SK-N-SH (cell line): ENCODE measurements around the gene CAPZA2. TPM values are rescaled to one million over a fixed set of nuclear protein-coding genes. Genes with fewer than 3 reads are reported as not detected.
A peak's percentile ranks its signal among the peaks of the same experiment; 100 is the strongest.

Source experiments
- CTCF ChIA-PET: fragments of 300-600, 350-600 bp; formaldehyde crosslinking; extraction: SDS; loops from one replicate; lab custom pipeline; 2021; lab: Yijun Ruan, JAX
- POLR2A ChIA-PET: fragments of 350-600 bp; sonication (Branson Sonifier 250); formaldehyde crosslinking; extraction: SDS; loops from one replicate; lab custom pipeline; 2020; ENCODE audit warnings: antibody characterized with exemption, inconsistent platforms; lab: Yijun Ruan, JAX
- DNase-seq: peaks from one replicate; pipeline ENCODE4 v3.0.0; 2012
- H2AFZ ChIP-seq: fragments of 200-600 bp; sonication (generic); 2 replicates; pipeline ENCODE4 v1.8.1; 2016; ENCODE audit warnings: antibody characterized with exemption, mild to moderate bottlenecking, low read depth
- H3F3A ChIP-seq: fragments of 200-600 bp; sonication (generic); replicated peaks from 2 replicates; pipeline ENCODE3; 2016; ENCODE audit warnings: antibody characterized with exemption, mild to moderate bottlenecking; ENCODE audit not compliant: insufficient read depth
- H3K27ac ChIP-seq, 2 experiments: fragments of 200-500 bp in 1 of 2; fragments of 200-600 bp in 1 of 2; sonication (Bioruptor generic) in 1 of 2; sonication (generic), shearing (Covaris generic) in 1 of 2; 2 replicates each; pipeline versions ENCODE4 v1.5.1 to v1.6.1; 2014 to 2016; ENCODE audit warnings: low read depth in 2 of 2, inconsistent platforms in 1 of 2, low read length in 1 of 2, mild to moderate bottlenecking in 1 of 2, mixed read lengths in 1 of 2
- H3K27me3 ChIP-seq: fragments of 200-600 bp; sonication (generic), shearing (Covaris generic); 2 replicates; pipeline ENCODE4 v1.6.1; 2016; ENCODE audit warnings: mixed run types; ENCODE audit not compliant: insufficient read depth
- H3K36me3 ChIP-seq, 2 experiments: fragments of 200-500 bp in 1 of 2; fragments of 200-600 bp in 1 of 2; sonication (Bioruptor generic) in 1 of 2; sonication (generic) in 1 of 2; replicated peaks in 1 of 2; 2 replicates each; pipeline versions ENCODE3 to v1.5.1; 2014 to 2016; ENCODE audit warnings: low read length in 1 of 2, mild to moderate bottlenecking in 1 of 2; ENCODE audit not compliant: insufficient read depth in 2 of 2, control insufficient read depth in 1 of 2
- H3K4me1 ChIP-seq, 2 experiments: fragments of 200-500 bp in 1 of 2; fragments of 200-600 bp in 1 of 2; sonication (Bioruptor generic) in 1 of 2; sonication (generic), shearing (Covaris generic) in 1 of 2; 2 replicates each; pipeline versions ENCODE4 v1.5.1 to v1.6.1; 2014 to 2016; ENCODE audit warnings: low read depth in 1 of 2, low read length in 1 of 2, mixed run types in 1 of 2; ENCODE audit not compliant: insufficient read depth in 2 of 2, control insufficient read depth in 1 of 2
- H3K4me2 ChIP-seq: fragments of 200-600 bp; sonication (generic), shearing (Covaris generic); 2 replicates; pipeline ENCODE4 v1.6.1; 2017; ENCODE audit warnings: mixed run types
- H3K4me3 ChIP-seq, 2 experiments: fragments of 200-500 bp in 1 of 2; fragments of 200-600 bp in 1 of 2; sonication (Bioruptor generic) in 1 of 2; sonication (generic), shearing (Covaris generic) in 1 of 2; 2 replicates each; pipeline versions ENCODE4 v1.5.1 to v1.8.1; 2014 to 2016; ENCODE audit warnings: low read depth in 2 of 2, inconsistent platforms in 1 of 2, low read length in 1 of 2, mild to moderate bottlenecking in 1 of 2, mixed read lengths in 1 of 2, moderate library complexity in 1 of 2
- H3K79me2 ChIP-seq: fragments of 200-600 bp; sonication (generic); 2 replicates; pipeline ENCODE4 v1.8.1; 2017; ENCODE audit warnings: mild to moderate bottlenecking; ENCODE audit not compliant: insufficient read depth
- H3K9ac ChIP-seq: fragments of 200-600 bp; sonication (generic); 2 replicates; pipeline ENCODE4 v1.6.1; 2017; ENCODE audit warnings: mixed run types
- H3K9me2 ChIP-seq: fragments of 200-600 bp; sonication (generic); 2 replicates; pipeline ENCODE4 v1.6.1; 2017; ENCODE audit warnings: mixed run types
- H3K9me3 ChIP-seq: fragments of 200-600 bp; sonication (generic); 2 replicates; pipeline ENCODE4 v1.6.1; 2017; ENCODE audit warnings: mixed run types, mild to moderate bottlenecking, moderate library complexity
- H4K20me1 ChIP-seq: fragments of 200-600 bp; sonication (generic); 2 replicates; pipeline ENCODE4 v1.6.1; 2017; ENCODE audit warnings: mild to moderate bottlenecking, mixed run types; ENCODE audit not compliant: insufficient read depth
- CTCF ChIP-seq: fragments of 200-600 bp; sonication (generic); IDR thresholded peaks from 2 replicates; pipeline ENCODE4 v1.6.1; 2017; ENCODE audit warnings: antibody characterized with exemption, mild to moderate bottlenecking, moderate library complexity
- ELF1 ChIP-seq: IDR thresholded peaks from 2 replicates; pipeline ENCODE4 v1.4.0; 2012
- EZH2phosphoT487 ChIP-seq: fragments of 200-600 bp; sonication (generic); IDR thresholded peaks from 2 replicates; pipeline ENCODE4 v1.6.1; 2017; ENCODE audit warnings: low read depth, mixed run types, mild to moderate bottlenecking, antibody characterized with exemption, moderate library complexity, borderline replicate concordance
- FOSL2 ChIP-seq: IDR thresholded peaks from 2 replicates; pipeline ENCODE4 v1.4.0; 2012; ENCODE audit warnings: low read depth, mild to moderate bottlenecking, moderate library complexity, borderline replicate concordance
- GATA2 ChIP-seq: sonication (generic); formaldehyde crosslinking; IDR thresholded peaks from 2 replicates; pipeline ENCODE4 v1.5.0; 2020; ENCODE audit warnings: mild to moderate bottlenecking, missing genetic modification reagents
- IRF3 ChIP-seq: fragments of 150-350 bp; IDR thresholded peaks from 2 replicates; pipeline ENCODE4 v1.6.1; 2016; ENCODE audit warnings: mild to moderate bottlenecking, low read depth, low read length
- NFIC ChIP-seq: IDR thresholded peaks from 2 replicates; pipeline ENCODE4 v1.4.0; 2012; ENCODE audit warnings: borderline replicate concordance
- NRF1 ChIP-seq: IDR thresholded peaks from 2 replicates; pipeline ENCODE4 v1.6.1; 2012; ENCODE audit warnings: low read depth, mild to moderate bottlenecking, low read length
- RXRA ChIP-seq: IDR thresholded peaks from 2 replicates; pipeline ENCODE4 v1.4.0; 2012; ENCODE audit warnings: low read depth, mild to moderate bottlenecking, borderline replicate concordance
- SIN3A ChIP-seq: IDR thresholded peaks from 2 replicates; pipeline ENCODE4 v1.6.1; 2012; ENCODE audit warnings: low read depth, mild to moderate bottlenecking, low read length, moderate library complexity, borderline replicate concordance
- SMC3 ChIP-seq: IDR thresholded peaks from 2 replicates; pipeline ENCODE4 v1.6.1; 2012; ENCODE audit warnings: low read depth, low read length, improper control_type of control experiment
- TCF12 ChIP-seq: IDR thresholded peaks from 2 replicates; pipeline ENCODE4 v1.4.0; 2012
- USF1 ChIP-seq: IDR thresholded peaks from 2 replicates; pipeline ENCODE4 v1.4.0; 2012; ENCODE audit warnings: low read depth, borderline replicate concordance
- polyA plus RNA-seq, 3 experiments: library from polyadenylated mRNA; depleted of rRNA; stranded (reverse); fragments of >200 nt; gene quantifications; 2 replicates each; pipeline ENCODE4 v1.2.3, GENCODE V29; 2012

Gene CAPZA2
- polyA plus RNA-seq, 1 of the 3 experiments (the other 2 are of a cell fraction): 44.6 TPM

GRCh38 chr7:116953906-116954838 is 91.8 kb downstream of the CAPZA2 start (continued):
- TF ChIP-seq IRF3 (no peak), CTCF (no peak; the same call in 1 of the 2 replicates), FOSL2 (peak; percentile 55; the same call in 1 of the 2 replicates), EZH2phosphoT487 (no peak), ELF1 (peak; percentile 61), RXRA (no peak), NFIC (no peak), SMC3 (no peak), SIN3A (peak; percentile 88; the same call in 1 of the 2 replicates), USF1 (peak; percentile 19; the same call in 1 of the 2 replicates), NRF1 (no peak)

- Histone ChIP-seq H4K20me1 (no peaks in the 10 kb centered on the region), H3K27ac (peak overlapping the region in 1 of 2 experiments; percentile 97; a peak in 1 of 4 replicates), H3K27me3 (no peaks in the 10 kb centered on the region), H3K9me2 (no peaks in the 10 kb centered on the region), H3K9me3 (no peaks in the 10 kb centered on the region), H3K36me3 (peaks cover 0 to 3% of the 10 kb centered on the region in 2 experiments), H3K4me1 (peaks cover 19 to 23% of the 10 kb centered on the region in 2 experiments; a peak in 3 of 4 replicates), H3K9ac (peak overlapping the region; percentile 97; the same call in 1 of the 2 replicates)
- POLR2A ChIA-PET: no interaction called here
- CTCF ChIA-PET: interaction anchor here (2.0 kb wide), 1 partner anchor 30 kb away, joined by 9 read pairs; no protein-coding TSS in a partner anchor
- no peak for DNase-seq
- TF ChIP-seq TCF12: no peak
- TF ChIP-seq GATA2 (CRISPR knock-in tag): no peak
- TF ChIP-seq, all 33 proteins: peak for 0
- Histone ChIP-seq H2AFZ (no peak overlapping the region), H3F3A (peaks cover 8% of the 10 kb centered on the region), H3K4me3 (peak overlapping the region in 1 of 2 experiments; percentile 85; a peak in 1 of 4 replicates), H3K4me2 (peak overlapping the region; percentile 83), H3K79me2 (peaks cover 62% of the 10 kb centered on the region)
These were observed 93.0 kb downstream of the CAPZA2 start for GRCh38 chr7:116955340-116955739.
